ENCODE data around the gene SMAD3.

DNA sequence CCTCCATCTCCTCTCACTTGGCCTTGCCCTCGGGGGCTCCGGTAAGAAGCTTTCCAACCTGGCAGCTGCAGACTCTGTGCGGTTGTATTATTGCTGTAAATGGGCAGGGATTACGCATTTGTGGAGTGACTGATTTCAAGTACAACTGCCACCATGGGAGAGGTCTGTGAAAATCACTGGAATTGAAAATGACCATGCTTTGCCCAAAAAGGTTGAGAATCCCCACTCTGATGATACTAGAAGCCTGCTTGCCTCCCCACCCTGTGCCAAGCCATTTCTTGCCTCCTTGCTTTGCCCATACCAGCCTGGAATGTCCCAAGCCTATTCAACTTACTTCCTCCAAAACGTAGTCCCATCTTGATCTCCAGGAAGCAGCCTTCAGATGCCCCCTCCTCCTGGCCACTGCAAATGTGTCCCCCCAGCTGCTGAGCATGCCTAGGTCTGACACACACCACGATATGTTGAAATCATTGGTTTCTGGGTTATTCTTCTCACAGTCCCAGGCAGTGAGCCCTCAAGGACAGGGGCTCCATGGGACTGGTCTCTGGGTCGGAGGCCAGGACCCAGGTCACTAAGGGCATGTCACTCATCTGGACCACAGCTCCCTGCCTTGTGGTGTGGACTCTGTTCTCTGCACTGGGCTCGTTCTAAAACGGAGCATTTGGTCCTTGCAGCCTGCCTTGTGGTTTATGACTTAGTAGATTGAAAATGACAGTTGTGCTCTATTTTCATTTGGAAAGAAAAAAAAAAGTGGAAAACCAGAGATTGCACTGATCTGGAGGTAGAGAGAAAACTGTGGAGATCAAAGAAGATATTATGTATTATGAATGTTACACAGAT is 42.9 kb downstream of the SMAD3 start:
- TF ChIP-seq, protein P1, sequence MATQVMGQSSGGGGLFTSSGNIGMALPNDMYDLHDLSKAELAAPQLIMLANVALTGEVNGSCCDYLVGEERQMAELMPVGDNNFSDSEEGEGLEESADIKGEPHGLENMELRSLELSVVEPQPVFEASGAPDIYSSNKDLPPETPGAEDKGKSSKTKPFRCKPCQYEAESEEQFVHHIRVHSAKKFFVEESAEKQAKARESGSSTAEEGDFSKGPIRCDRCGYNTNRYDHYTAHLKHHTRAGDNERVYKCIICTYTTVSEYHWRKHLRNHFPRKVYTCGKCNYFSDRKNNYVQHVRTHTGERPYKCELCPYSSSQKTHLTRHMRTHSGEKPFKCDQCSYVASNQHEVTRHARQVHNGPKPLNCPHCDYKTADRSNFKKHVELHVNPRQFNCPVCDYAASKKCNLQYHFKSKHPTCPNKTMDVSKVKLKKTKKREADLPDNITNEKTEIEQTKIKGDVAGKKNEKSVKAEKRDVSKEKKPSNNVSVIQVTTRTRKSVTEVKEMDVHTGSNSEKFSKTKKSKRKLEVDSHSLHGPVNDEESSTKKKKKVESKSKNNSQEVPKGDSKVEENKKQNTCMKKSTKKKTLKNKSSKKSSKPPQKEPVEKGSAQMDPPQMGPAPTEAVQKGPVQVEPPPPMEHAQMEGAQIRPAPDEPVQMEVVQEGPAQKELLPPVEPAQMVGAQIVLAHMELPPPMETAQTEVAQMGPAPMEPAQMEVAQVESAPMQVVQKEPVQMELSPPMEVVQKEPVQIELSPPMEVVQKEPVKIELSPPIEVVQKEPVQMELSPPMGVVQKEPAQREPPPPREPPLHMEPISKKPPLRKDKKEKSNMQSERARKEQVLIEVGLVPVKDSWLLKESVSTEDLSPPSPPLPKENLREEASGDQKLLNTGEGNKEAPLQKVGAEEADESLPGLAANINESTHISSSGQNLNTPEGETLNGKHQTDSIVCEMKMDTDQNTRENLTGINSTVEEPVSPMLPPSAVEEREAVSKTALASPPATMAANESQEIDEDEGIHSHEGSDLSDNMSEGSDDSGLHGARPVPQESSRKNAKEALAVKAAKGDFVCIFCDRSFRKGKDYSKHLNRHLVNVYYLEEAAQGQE (IDR thresholded peaks at IDR 0.05; ENCODE audit: low read depth) = no peak
- TF ChIP-seq, protein P2, sequence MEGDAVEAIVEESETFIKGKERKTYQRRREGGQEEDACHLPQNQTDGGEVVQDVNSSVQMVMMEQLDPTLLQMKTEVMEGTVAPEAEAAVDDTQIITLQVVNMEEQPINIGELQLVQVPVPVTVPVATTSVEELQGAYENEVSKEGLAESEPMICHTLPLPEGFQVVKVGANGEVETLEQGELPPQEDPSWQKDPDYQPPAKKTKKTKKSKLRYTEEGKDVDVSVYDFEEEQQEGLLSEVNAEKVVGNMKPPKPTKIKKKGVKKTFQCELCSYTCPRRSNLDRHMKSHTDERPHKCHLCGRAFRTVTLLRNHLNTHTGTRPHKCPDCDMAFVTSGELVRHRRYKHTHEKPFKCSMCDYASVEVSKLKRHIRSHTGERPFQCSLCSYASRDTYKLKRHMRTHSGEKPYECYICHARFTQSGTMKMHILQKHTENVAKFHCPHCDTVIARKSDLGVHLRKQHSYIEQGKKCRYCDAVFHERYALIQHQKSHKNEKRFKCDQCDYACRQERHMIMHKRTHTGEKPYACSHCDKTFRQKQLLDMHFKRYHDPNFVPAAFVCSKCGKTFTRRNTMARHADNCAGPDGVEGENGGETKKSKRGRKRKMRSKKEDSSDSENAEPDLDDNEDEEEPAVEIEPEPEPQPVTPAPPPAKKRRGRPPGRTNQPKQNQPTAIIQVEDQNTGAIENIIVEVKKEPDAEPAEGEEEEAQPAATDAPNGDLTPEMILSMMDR (IDR thresholded peaks at IDR 0.05 in 2 of 3, conservative IDR thresholded peaks at IDR 0.05 in 1 of 3; ENCODE audit: borderline replicate concordance in 1 of 3, insufficient read depth in 1 of 3, low read depth in 2 of 3, low read length in 2 of 3) = no peak
- TF ChIP-seq POLR2A (IDR thresholded peaks at IDR 0.05; ENCODE audit: borderline replicate concordance, extremely low read depth, insufficient read depth, insufficient read length) (no peak), TCF7L2 (IDR thresholded peaks at IDR 0.05; ENCODE audit: borderline replicate concordance, extremely low read depth, insufficient read depth, insufficient read length) (no peak), YY1 (IDR thresholded peaks at IDR 0.05; ENCODE audit: extremely low read depth, insufficient replicate concordance, low read depth, low read length) (no peak), CEBPB (IDR thresholded peaks at IDR 0.05; ENCODE audit: low read depth) (no peak), EZH2phosphoT487 (IDR thresholded peaks at IDR 0.05; ENCODE audit: borderline replicate concordance) (no peak)
- TF ChIP-seq, protein P3, sequence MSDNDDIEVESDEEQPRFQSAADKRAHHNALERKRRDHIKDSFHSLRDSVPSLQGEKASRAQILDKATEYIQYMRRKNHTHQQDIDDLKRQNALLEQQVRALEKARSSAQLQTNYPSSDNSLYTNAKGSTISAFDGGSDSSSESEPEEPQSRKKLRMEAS (IDR thresholded peaks at IDR 0.05) = no peak
